Mucosa of stomach (tissue), 1 donor: ENCODE results near the gene DLG2.

Experiments used
- H3K27me3 ChIP-seq: one replicate; pipeline ENCODE4 v1.7.0; 2013; ENCODE audit warnings: mild to moderate bottlenecking, low read length; ENCODE audit not compliant: control insufficient read depth, insufficient read depth
- H3K36me3 ChIP-seq: one replicate; pipeline ENCODE4 v1.7.0; 2013; ENCODE audit warnings: low read length; ENCODE audit not compliant: control insufficient read depth, insufficient read depth
- H3K4me1 ChIP-seq: one replicate; pipeline ENCODE4 v1.7.0; 2013; ENCODE audit warnings: mild to moderate bottlenecking, low read length; ENCODE audit not compliant: control insufficient read depth, insufficient read depth
- H3K4me3 ChIP-seq: one replicate; pipeline ENCODE4 v1.7.0; 2013; ENCODE audit warnings: low read length
- H3K9ac ChIP-seq: one replicate; pipeline ENCODE4 v1.7.0; 2013; ENCODE audit warnings: mild to moderate bottlenecking, low read length, moderate library complexity
- H3K9me3 ChIP-seq: one replicate; pipeline ENCODE4 v1.7.0; 2013; ENCODE audit warnings: mild to moderate bottlenecking, low read length, moderate library complexity; ENCODE audit not compliant: control insufficient read depth
- donor health status: Pancreatic carcinoma.

Gene DLG2

GRCh38 chr11:84526250-84526649 lies 1100.9 kb downstream of the DLG2 start:
- Histone ChIP-seq H3K9ac (no peak overlapping the region), H3K36me3 (no peaks in the 10 kb centered on the region), H3K4me1 (no peaks in the 10 kb centered on the region), H3K9me3 (no peaks in the 10 kb centered on the region), H3K4me3 (no peak overlapping the region), H3K27me3 (no peaks in the 10 kb centered on the region)

DNA sequence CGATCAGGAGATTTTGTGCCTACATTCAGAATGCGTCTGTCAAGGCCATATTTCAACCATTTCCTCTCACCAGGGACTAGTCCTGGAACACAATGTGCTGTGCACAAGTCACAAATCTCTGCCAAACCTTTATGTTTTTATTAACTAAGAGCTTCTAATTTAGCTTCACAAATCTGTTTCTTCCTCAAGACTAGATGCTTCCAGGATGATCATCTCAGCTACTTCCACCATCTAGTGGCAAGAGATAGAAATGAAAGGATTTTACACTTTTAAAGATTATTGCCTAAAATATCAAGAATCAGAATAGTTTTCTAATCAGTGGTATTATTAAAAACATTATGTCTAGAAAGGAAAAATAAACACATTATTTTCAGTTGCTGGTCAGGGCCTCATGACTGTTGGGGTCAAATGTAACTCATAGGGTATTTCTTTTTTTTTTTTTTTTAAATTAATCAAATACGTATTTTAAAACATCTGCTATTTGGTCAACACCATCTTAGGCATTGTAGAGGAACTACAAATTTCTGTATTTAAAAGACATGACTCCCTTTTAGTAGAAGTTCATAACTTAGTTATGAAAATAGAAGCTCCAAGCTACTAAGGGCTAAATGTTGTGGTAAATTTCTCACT lies 1102.6 kb downstream of the DLG2 start:
- Histone ChIP-seq H3K9me3 (no peaks in the 10 kb centered on the region), H3K9ac (no peak overlapping the region), H3K27me3 (no peaks in the 10 kb centered on the region), H3K36me3 (no peaks in the 10 kb centered on the region), H3K4me1 (no peaks in the 10 kb centered on the region), H3K4me3 (no peak overlapping the region)

GRCh38 chr11:84522331-84522730 lies 1104.8 kb downstream of the DLG2 start:
- no peak overlapping the region for H3K4me3 ChIP-seq
- no peaks in the 10 kb centered on the region for H3K36me3 ChIP-seq
- no peaks in the 10 kb centered on the region for H3K9me3 ChIP-seq
- H3K4me1 ChIP-seq = no peaks in the 10 kb centered on the region
- no peak overlapping the region for H3K9ac ChIP-seq
- H3K27me3 ChIP-seq = no peaks in the 10 kb centered on the region

DNA sequence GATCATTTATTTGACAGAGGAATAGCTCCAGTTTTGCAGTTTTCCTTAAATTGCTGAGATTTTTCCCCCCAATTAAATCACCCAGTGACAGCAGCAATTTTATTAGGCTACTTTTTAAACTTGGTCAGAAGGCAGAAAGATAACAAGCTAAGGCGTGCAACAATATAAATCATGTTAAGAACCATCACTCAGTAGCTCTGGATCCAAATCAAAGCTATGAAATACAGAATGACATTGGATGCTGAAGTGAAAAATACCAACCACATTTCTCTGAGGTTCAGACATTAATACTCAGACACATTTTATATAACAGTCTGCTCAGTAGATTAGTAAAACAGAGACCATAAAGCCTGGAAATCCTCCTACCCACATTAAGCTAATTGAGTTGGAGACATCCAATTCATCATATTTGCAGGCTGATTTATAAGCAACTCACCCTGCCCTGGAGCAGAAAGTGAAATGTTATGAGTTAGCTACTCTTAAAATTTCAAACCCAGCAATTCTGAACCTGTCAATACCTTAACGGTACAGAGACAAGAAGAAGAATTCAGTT lies 1108.4 kb downstream of the DLG2 start:
- H3K36me3 ChIP-seq = no peaks in the 10 kb centered on the region
- H3K27me3 ChIP-seq = no peaks in the 10 kb centered on the region
- H3K9me3 ChIP-seq = no peaks in the 10 kb centered on the region
- H3K4me3 ChIP-seq = no peak overlapping the region
- H3K9ac ChIP-seq = no peak overlapping the region
- no peaks in the 10 kb centered on the region for H3K4me1 ChIP-seq

DNA sequence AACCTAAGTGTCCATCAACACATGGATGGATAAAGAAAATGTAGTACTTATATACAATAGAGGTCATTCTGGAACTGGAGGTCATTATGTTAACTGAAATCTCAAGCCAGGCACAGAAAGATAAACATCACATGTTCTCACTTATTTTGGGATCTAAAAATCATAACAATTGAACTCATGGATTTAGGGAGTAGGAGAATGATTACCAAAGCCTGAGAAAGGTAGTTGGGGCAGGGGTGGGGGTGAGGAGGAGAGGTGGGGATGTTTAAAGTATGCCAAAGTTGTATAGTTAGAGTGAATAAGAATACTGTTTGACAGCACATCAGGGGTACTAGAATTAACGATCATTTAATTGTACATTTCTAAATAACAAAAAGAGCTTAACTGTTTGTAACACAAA lies 1112.7 kb downstream of the DLG2 start:
- no peaks in the 10 kb centered on the region for H3K9me3 ChIP-seq
- H3K4me3 ChIP-seq = no peak overlapping the region

DNA sequence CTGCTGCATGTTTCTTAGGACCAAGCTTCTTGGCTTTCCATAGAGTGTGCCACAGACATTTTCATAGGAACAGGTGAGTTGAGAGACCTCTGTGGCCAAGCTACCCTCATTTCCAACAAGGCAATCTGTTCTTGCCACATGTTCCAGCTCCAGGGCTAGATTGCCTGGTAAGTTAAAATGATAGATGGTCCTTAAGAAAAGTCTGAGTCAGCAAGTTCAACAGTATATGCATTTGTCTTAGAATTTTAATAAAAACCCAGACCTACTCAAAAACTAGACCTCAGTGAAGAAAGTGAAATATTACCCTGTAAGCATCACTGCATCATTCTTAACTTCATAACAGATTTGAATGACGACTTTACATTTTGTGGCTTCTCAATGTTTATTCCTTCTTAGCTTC lies 1123.6 kb downstream of the DLG2 start:
- H3K4me1 ChIP-seq = no peaks in the 10 kb centered on the region
- H3K36me3 ChIP-seq = no peaks in the 10 kb centered on the region
- H3K27me3 ChIP-seq = no peaks in the 10 kb centered on the region
- no peak overlapping the region for H3K9ac ChIP-seq
- H3K4me3 ChIP-seq = no peak overlapping the region
- no peaks in the 10 kb centered on the region for H3K9me3 ChIP-seq

More for the DNA sequence above, 1112.7 kb downstream of the DLG2 start:
- no peak overlapping the region for H3K9ac ChIP-seq
- no peaks in the 10 kb centered on the region for H3K4me1 ChIP-seq
- H3K36me3 ChIP-seq = no peaks in the 10 kb centered on the region
- H3K27me3 ChIP-seq = no peaks in the 10 kb centered on the region

GRCh38 chr11:84501750-84502149 lies 1125.4 kb downstream of the DLG2 start:
- H3K4me1 ChIP-seq = no peaks in the 10 kb centered on the region

DNA sequence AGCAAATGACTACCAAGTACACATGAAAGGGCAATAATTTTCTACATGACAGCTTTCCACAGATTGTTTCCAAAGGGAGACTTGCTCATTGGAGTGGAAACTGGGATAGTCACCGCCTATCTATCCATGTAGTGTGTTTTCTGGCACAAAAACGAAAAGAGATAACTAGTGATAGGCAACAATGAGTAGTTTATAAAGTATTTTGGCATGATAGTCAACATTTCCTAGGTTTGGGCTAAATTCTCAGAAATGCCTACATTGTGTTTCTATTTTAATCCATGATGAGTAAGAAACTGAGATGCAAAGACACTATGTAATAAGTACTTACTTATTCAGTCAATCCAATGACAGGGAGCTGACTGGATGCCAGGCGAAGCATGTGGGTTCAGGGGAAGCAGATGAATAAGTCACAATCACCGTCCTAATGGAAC lies 1129.1 kb downstream of the DLG2 start:
- Histone ChIP-seq H3K9ac (no peak overlapping the region), H3K36me3 (no peaks in the 10 kb centered on the region), H3K27me3 (no peaks in the 10 kb centered on the region), H3K9me3 (no peaks in the 10 kb centered on the region), H3K4me1 (no peaks in the 10 kb centered on the region), H3K4me3 (no peak overlapping the region)

More at GRCh38 chr11:84501750-84502149, 1125.4 kb downstream of the DLG2 start:
- Histone ChIP-seq H3K9me3 (no peaks in the 10 kb centered on the region), H3K9ac (no peak overlapping the region), H3K4me3 (no peak overlapping the region), H3K36me3 (no peaks in the 10 kb centered on the region), H3K27me3 (no peaks in the 10 kb centered on the region)

DNA sequence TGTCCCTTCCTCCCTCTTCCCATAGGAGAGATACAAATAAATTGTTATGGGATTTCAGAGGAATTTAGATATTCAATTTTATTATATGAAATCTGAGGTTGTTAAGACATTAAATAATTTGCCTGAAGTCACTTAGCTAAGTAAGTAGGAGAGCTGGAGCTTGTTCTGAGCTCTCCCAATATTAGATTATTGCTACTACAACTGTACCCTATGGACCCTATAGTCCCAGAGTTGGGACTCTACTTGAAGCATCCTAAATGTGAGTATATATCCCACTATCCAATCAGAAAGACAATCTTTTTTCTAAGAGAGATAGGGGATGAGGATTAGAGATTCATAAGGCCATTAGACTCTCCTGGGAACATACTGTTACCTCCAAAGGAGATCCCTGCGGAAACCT lies 1130.0 kb downstream of the DLG2 start:
- no peaks in the 10 kb centered on the region for H3K27me3 ChIP-seq

DNA sequence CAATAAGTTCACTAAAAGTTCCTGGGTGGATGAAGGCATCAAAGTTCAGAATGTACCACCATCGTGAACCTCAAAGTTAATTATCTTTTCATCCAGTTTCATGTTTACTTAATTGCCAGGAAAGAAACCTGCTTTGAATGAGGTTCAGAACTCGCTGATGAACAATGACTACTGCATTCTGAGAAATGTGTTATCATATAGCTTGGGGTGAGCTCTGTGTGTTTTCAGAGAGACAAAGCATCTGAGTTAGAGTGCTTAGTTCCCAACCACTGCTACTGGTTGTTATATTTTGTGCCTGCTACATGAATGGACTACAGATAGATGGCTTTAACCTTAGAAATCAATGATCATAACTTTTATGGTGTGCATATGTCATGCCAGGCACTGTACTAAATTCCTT lies 1131.0 kb downstream of the DLG2 start:
- H3K4me1 ChIP-seq = no peaks in the 10 kb centered on the region
- H3K4me3 ChIP-seq = no peak overlapping the region
- H3K9me3 ChIP-seq = no peaks in the 10 kb centered on the region
- no peaks in the 10 kb centered on the region for H3K27me3 ChIP-seq
- no peak overlapping the region for H3K9ac ChIP-seq
- H3K36me3 ChIP-seq = no peaks in the 10 kb centered on the region

More for the DNA sequence above, 1130.0 kb downstream of the DLG2 start:
- no peak overlapping the region for H3K9ac ChIP-seq
- H3K4me3 ChIP-seq = no peak overlapping the region
- no peaks in the 10 kb centered on the region for H3K9me3 ChIP-seq
- H3K4me1 ChIP-seq = no peaks in the 10 kb centered on the region
- H3K36me3 ChIP-seq = no peaks in the 10 kb centered on the region

DNA sequence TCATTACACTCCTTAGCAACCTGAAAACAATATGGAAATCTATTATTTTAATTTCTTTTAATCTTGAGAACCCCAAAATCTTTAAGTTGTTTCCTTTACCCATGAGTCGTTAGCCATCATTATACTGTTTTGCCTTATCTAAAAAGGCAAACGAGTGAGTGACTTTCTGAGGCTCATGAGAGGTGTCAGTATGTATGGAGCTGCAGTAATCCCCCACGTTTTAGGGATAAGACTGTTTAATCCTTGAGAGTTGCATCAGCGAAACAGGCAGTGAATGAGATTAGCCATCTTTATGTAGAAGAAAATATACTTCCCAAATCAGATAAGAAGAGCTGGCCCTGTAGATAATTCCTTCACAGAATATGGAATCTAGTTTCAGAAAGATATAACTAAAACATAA lies 1147.0 kb downstream of the DLG2 start:
- no peaks in the 10 kb centered on the region for H3K4me1 ChIP-seq
- no peak overlapping the region for H3K4me3 ChIP-seq
- no peak overlapping the region for H3K9ac ChIP-seq
- no peaks in the 10 kb centered on the region for H3K27me3 ChIP-seq
- no peaks in the 10 kb centered on the region for H3K9me3 ChIP-seq
- no peaks in the 10 kb centered on the region for H3K36me3 ChIP-seq

DNA sequence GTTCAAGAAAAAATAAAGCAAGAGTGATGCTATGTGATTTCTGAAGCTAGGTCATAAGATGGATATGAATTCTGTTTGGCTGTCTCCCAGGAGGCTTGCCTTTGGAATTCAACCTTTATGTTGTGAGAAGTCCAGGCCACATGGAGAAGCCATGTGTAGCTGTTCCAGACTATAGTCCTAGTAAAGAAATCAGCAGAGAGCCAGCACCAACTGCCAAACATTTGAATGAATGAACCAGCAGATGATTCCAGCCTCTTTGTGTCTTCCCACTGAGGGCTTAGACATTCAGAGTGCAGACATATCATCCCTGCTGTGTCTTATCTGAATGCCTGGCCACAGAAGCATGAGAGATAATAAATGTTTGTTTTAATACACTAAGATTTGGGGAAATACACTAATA lies 1150.6 kb downstream of the DLG2 start:
- H3K27me3 ChIP-seq = no peaks in the 10 kb centered on the region
- no peaks in the 10 kb centered on the region for H3K4me1 ChIP-seq
- H3K36me3 ChIP-seq = no peaks in the 10 kb centered on the region
- H3K9ac ChIP-seq = no peak overlapping the region
- H3K4me3 ChIP-seq = no peak overlapping the region
- no peaks in the 10 kb centered on the region for H3K9me3 ChIP-seq

DNA sequence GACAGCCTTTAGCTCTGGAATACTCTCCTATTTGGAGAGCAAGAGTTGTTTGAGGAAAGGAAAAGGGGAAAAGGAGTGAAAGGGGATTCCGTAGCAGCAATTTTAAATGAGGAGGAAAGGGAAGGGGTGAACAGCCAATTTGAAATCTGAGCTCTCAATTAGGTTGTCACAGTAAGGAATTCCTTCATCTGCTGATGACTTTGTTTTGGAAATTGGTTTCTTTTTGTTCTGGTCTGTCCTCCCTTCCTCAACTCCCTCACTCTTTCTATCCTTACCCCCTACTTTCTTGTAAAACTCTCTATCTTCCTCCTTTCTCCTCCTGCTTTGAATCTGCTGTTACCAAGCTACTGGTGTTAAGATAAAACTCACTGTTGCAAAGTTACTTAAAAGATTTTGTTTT lies 1155.6 kb downstream of the DLG2 start:
- Histone ChIP-seq H3K4me3 (no peak overlapping the region), H3K4me1 (no peaks in the 10 kb centered on the region), H3K36me3 (no peaks in the 10 kb centered on the region), H3K9ac (no peak overlapping the region), H3K27me3 (no peaks in the 10 kb centered on the region), H3K9me3 (no peaks in the 10 kb centered on the region)
